GM04503 (cell line): ENCODE data around the gene SAMD11.
"Not testable (repeated sequence)": the region's sequence is repeated elsewhere in the genome, so short reads cannot be mapped to it uniquely, and the experiment has no call there.

Source experiments
- DNase-seq: peaks from one replicate; pipeline ENCODE4 v3.0.0-alpha.2; 2012; ENCODE audit warnings: low read depth

The SAMD11 gene

DNA sequence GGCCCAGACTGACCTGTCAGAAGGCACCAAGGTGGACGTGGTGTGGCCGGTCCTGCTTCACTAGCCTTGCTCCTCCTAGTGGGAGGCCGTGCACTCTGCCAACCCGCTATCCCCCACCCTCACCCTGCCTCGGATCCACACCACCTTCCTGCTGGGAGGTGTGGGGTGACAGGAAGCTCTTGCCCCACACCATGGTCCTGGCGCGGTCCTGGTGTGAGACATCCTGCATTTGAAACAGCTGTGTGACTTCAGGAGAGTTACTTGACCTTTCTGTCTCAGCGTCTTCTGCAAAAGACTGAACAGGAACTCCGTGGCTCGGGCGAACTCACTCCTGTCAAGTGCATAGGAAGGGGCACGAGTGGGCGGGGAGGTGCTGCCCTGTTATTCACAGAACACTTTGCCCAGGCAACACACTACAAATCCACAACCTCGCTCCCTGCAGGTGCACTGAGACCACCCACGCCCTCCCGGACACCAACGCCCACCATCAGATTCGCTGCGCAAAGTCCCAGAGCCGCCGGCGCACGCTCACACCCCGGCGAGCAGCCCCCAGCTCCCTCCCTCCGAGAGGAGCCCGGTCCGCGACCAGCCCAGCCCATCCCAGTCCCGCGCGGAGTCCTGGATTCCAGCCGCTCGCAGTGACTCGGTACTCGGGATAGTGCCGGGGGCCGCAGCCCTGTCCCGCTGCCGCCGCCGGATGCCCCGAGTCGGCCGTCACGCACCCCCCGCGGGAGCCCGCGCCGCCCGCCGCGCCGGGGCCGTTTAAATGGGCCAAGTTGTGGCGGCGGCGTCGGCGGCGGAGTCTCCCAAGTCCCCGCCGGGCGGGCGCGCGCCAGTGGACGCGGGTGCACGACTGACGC is at the start of gene SAMD11:
SAMD11 (plus strand) TSS at position 793 of the 860 bp plus-strand sequence. CDS start 509 bp downstream, outside the sequence.
- DNase-seq: no peak

- DNase-seq: not testable (repeated sequence)
These were observed 47.1 kb upstream of the SAMD11 start for GRCh38 chr1:876428-877208.

DNA sequence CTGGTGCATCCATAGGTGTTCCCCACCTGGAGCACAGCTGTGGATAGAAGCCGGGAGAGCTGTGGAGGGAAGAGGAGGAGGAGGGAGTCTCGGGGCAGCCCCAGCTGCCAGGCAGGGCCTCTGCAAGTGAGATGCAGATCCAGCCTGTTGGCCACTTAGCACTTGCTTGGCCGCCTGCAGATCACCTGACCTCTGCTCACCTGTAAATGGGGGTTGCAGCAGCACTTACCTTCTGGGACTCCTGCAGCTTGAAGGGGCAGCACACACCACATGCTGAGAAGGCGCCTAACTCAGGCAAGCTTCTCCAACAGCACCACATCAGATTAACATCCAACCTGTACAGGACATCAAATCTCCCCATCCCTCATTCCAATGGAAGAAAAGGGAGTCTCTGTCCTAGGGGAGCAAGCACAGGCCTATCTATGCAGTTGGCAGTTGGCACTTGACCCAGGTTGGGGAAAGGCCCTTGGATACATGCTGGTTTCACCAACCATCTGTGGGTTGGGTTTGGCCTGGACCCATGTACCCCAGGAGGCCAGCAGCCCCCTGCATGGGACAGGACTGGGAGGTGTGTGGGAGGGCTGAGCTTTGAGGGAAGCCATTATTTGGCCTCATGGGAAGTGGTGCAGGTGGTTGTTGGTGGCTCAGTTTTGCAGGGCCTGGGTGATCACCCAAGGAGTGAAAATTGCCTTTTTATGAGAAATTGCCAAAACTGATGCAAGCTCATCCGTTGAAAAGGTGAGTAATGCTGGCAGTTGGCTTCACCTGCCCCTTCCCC is 46.3 kb upstream of the SAMD11 start:
- DNase-seq: not testable (repeated sequence)

DNA sequence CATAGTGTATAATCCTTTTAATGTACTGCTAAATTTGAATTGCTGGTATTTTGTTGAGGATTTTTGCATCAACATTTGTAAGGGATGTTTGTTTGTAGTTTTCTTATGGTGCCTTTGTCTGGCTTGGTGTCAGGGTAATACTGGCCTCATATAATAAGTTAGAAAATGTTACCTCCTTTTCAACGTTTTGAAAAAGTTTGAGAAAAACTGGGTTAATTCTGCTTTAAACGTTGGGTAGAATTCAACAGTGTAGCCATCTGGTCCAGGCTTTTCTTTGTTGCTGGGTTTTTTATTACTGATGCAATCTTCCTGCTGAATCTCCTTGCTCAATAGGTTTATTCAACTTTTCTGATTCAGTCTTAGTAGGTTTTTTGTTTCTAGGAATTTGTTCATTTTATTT is 43.2 kb upstream of the SAMD11 start:
- DNase-seq: not testable (repeated sequence)

DNA sequence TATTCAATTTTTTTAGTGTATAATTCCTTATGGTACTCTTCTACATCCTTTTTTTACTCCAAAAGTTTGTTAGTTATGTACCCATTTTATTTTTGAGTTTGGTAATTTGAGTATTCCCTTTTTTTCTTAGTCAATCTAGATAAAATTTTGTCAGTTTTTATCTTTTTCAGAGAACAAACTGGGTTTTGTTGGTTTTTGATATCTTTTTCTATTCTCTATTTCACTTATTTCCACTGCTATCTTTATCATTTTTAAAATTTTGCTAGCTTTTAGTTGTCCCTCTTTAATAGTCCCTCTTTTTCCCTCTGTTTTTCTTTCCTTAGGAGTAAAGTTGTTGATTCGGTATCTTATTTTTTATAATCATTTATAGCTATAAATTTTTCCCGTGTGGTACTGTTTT is 42.8 kb upstream of the SAMD11 start:
- not testable (repeated sequence) for DNase-seq

GRCh38 chr1:886311-886710 is 37.4 kb upstream of the SAMD11 start:
- no peak for DNase-seq

GRCh38 chr1:886760-887159 is 37.0 kb upstream of the SAMD11 start:
- DNase-seq: no peak

DNA sequence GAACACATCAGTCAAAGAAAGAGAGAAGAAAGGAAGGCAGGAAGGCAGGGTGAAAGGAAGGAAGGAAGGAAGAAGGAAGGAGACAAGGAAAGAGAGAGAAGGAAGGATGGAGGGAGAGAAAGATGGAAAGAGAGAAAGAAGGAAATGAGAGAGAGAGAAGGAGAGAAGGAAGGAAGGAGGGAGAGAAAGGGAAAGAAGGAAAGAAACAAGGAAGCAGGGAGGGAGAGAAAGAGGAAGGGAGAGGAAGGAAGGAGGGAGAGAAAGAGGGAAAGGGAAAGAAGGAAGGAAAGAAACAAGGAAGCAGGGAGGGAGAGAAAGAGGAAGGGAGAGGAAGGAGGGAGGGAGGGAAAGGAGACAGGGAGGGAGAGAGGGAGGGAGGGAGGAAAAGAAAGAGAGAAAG is 35.4 kb upstream of the SAMD11 start:
- no peak for DNase-seq

- not testable (repeated sequence) for DNase-seq
These were observed 33.9 kb upstream of the SAMD11 start for GRCh38 chr1:889774-890173.

DNA sequence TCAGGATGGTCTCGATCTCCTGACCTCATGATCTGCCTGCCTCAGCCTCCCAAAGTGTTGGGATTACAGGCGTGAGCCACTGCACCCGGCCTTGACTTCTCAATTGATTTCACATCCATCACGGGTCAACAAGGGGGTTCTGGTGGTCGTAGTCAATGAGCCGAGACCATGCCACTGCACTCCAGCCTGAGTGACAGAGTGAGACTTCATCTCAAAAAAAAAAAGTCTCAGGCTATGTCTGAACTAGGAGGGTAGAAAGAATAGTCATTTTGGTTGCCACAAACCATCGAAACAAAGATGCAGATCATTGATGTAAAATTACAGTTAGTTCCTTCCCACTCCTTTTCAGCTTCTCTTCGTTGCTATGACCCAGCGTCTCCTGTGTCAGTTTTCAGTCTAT is 33.5 kb upstream of the SAMD11 start:
- DNase-seq: not testable (repeated sequence)

- DNase-seq: no peak
These were observed 33.1 kb upstream of the SAMD11 start for GRCh38 chr1:890661-891060.

- DNase-seq: no peak
These were observed 26.5 kb upstream of the SAMD11 start for GRCh38 chr1:897226-897625.

DNA sequence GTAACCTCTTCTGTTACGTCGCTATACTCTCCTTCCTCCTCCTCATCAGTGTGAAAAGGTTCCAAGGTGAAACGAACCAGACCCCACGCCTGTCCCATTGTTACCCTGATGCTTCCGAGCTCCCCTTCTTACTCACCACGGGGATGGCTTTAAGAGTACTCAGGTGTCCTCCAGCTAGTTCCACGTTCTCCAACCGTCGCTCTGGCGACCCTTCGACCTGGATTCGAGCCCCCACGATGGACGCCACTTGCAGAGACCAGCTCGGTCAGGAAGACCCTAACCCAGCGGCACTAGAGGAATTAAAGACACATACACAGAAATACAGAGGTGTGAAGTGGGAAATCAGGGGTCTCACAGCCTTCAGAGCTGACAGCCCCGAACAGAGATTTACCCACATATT is 25.8 kb upstream of the SAMD11 start:
- not testable (repeated sequence) for DNase-seq

GRCh38 chr1:899636-900317 is 23.9 kb upstream of the SAMD11 start:
- no peak for DNase-seq

DNA sequence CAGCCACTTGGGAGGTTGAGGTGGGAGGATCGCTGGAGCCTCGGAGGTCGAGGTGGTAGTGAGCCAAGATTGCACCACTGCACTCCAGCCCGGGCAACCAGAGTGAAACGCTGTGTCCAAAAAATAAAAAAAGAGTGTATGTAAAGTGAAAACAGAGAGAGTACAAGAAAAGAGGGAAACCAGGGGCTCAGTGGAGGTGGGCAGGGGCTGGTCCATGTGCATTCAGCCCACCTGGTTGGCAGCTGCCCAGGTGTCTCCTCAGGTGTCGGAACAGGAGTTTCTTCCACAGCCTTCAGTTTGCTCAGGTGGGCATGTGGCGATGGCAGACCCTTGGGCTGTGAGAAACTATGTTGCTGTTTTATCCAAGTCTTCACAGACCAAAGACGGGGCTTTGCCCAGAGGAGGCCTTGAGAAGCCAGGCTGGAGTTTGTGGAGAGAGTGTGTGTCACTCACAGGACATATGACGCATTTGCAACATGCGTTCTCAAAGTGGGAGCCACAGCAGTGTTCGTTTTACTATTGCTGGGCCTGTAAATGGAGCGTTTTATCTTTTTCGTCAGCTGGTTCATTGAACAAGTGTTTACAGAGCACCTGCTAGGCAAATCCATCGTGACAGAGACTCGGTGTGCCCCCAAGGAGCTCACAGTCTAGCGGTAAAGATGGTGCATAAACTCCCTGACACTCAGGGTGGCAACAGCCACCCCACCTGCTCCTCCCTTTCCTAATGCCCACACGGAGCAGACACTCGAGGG is 22.4 kb upstream of the SAMD11 start:
- DNase-seq: no peak

GRCh38 chr1:902802-903201 is 20.9 kb upstream of the SAMD11 start:
- DNase-seq: no peak

- DNase-seq: no peak
These were observed 20.4 kb upstream of the SAMD11 start for GRCh38 chr1:903305-903704.

- DNase-seq: no peak
These were observed 19.9 kb upstream of the SAMD11 start for GRCh38 chr1:903721-904271.

- no peak for DNase-seq
These were observed 19.3 kb upstream of the SAMD11 start for GRCh38 chr1:904310-904950.

GRCh38 chr1:905071-905749 is 18.5 kb upstream of the SAMD11 start:
- DNase-seq: no peak
